Stimulated activated CD4-positive, alpha-beta T cell treated with anti-CD3 and anti-CD28 coated beads, Interleukin-15, amount 100 ng/mL, for 48 hours (primary cell): Measurements from ENCODE around the gene CDC6.
A peak's percentile ranks its signal among the peaks of the same experiment; 100 is the strongest.

ENCODE experiments used
- DNase-seq, 2 donors: peaks; one replicate each; pipeline ENCODE4 v3.0.0-alpha.2; 2020; ENCODE audit warnings: low read depth in 2 of 2

The CDC6 gene

DNA sequence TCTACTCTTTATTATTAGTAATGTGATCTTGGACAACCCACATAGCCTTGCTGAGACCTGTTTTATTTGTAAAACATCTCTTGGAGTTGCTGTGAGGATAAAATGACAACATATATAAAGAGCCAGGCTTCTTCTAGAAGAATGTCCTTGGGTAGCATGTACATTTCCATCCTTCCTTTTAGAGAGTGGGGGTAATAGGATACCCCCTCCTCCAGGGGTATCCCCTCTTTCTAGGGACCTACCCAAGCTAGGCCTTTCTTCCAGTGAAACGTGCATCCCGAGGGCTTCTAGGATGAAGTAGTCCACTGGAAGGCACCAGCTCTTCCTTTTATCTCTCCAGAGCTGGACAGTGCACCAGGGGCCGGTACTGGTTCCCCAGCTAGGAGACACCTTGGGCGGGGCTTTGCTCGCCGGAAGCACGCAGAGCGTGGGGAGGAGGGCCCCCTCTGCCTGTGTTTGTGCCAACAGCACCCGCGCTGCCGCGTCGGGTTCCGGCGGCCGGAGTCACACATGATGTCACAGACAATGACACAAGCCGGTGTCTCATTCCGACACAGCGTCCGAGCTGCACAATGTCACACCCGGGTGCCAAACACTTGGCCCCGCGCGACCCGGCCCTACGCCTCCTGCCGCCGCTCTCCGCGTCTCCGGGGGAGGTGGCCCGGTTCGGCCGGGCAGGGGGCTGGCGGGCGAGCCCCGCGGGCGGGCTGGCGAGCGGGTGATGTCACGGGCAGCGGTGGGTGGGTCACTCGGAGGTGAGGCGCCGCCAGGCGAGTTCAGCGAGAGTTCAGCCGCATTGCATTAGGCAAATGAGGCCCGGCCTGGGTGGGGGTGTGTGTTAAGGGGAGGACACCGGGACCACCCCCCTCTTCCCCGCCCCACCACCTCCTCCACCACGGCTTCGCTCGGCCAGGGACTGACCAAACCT, 53.5 kb downstream of the CDC6 start:
- DNase-seq, result peak; percentile 79 to 83

DNA sequence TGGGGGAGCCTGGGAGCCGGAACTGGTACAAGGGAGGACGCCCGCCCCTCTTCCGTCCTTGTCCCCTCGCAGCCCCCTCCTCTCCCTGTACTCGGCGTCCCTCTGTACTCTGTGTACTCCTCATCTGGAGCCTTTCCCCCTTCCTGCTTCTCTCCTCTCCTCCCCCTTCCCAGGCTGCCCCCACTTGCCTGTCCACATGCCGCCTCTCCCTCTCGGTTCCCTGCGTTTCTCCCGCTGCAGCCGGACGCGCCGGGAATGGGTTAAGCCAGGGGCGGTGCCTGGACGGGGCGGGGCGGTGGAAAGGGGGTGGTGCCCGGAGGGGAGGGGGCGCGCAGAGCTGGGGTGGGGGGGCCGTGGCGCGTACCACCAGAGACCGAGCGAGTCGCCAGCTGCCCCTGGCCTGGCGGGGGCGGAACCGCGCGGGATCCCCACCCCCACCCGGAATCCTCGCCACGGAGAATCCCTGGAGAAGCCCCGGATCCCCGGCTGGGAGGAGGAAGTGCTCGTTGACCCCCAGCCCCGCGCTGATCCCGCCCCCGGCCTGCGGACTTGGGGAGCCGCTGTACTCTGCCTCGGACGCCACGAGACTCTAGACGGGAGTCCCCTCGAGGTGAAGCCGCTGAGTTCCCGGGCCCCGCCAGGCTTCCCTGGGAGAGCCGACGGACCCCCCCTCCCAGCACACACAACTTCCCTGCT, 54.3 kb downstream of the CDC6 start:
- no peak for DNase-seq

DNA sequence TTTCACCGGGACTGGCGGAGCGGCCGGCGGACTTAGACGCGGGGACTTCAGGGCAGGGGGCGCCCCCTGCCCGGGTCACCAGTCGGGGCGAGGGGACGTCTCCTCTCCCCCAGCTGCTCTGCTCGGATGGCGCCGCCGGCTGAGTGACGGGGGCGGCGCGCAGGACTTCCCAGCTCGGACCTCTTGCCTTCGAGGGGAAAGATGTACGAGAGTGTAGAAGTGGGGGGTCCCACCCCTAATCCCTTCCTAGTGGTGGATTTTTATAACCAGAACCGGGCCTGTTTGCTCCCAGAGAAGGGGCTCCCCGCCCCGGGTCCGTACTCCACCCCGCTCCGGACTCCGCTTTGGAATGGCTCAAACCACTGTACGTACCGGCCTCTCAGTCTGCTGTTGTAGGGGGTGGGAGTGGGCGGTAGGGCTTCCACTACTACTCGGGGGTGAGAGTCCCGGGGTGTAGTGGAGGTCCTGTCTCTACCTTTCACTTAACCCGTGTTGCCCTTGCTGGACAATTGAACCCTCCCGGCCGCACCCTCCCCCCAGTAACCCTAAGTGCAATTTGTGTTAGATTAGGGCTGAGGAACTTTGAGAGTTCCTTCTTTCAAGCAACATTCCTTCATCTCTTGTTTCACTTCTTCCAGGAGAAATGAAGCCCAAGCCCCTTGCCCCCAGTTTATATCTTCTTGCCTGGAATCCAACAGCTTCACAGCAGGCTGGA, 55.0 kb downstream of the CDC6 start:
- no peak for DNase-seq

DNA sequence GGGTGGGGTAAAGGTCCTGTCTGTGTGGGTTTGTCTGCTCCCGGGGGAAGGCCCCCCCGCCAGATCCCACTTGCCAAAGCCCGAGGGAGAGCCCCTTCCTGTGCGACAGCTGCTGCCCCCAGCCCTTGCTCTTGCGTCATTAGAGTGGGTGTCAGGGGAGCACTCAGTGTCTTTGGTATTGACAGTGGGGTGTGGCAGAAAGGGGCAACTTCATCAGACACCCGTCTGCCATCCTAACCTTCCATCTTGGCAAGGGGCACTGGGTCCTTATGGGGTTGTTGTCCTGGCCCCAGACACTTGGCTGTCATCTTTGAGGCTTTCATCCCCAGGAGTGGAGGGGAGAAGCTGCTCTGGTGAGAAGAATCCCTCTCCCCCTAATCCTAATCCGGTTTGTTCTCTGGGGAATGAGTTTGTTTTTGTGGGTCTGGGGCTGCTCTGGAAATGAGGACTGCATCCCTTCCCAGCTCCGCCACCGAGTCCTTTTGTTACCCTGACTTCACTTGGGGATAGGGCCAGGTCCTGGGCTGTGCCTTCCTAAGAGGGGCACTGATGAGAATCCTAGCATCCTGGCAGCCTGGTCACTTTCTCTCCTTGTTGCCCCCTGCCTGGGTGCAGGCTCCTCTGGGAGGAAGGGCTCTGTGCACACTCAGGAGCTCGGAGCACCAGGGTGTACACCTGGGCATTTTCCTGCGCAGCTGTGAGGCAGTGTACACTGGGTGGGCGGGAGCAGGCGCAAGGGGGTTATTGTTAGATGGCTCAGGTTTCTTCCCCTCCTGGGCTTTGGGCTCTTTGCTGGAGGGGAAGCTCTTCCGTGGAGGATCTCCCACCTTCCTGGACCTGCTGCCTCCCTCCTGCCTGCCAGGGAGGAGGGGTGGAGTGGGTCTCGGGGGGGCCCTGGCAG, 55.8 kb downstream of the CDC6 start:
- DNase-seq, result no peak

DNA sequence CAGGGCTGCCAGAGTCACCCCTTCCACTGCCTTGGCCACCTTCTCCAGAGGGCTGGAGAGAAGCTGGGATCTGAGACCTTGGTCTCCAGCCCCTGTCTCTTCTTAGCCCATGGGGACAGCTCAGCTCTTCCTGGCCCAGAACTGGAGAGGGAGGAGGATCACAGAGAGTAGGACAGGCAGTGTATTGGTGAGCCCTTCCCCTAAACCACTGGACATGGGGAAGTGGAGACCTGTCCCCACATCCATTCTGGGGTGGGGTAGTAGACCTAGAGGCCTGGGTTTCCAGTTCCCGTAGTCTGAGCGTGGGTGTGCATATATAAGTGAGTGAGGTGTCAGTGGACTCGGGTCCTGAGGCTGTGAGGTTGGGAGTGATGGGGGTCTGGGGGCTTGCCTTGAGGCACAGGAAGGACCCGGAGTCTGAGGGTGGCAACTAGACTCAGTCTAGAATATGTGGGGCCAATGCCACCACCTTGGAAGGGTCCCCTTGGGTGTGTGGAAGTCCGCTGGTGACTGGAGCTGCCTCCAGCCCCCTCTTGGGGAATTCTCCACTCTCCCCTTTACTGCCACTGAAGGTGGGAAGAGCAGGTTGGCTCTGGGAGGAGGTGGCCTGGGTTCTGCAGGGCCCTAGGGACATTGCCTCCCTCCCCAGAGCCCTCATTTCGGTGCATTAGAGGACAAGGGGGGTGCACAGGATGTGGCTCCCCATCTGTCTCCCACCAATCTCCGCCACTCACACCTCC, 56.9 kb downstream of the CDC6 start:
- no peak for DNase-seq

DNA sequence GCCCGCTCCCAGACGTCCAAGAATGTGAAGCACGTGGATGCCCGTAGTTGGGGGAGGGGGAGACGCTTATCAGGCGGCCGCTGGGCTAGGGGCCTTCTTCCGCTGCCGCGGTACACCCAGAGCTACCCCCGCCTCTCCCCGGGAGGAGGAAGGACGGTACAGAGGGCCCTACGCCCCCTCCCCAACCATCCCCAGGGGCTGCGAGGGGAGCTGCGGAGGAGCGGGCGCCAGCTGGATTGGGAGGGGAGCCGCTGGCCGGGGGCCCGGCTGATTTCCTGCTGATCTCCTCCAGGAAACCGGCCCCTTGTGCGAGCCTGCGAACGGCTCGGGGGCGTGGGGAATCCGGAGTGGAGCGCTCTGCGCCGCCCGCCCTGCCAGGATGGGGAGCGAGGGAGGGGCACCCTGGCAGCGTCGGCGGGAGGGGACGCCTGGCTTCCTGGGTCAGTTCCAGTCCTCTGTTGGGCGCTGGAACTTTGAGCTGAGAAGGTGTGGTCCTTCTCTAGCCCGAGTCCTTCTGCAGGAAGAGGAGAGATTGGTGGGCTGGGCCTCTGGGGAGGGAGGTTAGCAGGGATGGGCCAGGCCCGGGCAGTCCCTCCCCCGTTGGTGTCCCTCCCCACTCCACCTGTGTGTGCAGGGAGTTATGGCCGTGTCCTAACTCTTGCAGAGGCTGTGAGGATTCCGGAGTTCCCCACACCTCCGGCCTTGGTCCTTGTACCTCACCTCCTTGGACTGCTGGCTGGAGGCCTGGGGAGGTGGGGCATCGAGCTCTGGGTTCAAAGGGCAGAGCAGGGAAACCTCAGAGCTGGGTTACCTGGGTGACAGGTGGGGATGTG, 57.7 kb downstream of the CDC6 start:
- no peak for DNase-seq

DNA sequence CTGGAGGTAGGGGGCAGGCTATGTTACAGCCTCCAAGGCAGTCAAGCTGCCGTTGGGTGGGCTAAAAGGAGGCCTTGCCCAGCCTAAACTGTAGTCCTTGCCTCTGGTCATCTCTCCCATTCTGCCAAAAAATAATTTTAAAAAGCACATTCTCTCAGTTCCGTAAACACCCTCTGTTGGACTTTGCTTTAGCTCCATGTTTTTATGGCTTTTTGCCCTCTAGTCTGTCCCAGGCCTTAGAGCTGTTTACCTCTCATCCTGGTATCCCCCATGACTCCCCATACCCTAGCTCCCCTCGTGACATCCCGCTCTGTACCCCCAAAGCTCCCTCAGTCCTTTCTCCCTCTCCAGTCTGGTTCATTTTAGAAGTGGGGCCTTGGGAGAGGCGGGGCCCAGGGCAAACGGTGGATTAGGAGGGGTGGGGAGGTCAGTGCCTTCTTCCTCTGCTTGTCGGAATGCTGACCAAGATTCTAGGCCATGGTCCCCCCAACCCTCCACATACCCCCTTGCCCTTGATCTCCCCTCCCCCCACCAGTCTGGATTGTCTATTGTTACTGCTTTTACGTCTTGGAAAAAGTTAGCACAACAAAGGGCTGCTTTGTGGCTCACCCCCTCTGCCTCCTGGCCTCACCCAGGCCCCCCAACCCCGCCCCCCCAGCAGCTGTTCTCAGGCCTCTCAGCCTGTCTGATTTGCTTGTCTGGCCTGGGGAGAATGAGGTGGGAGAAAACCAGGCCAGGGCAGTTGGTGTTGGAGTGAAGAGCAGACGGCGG, 58.5 kb downstream of the CDC6 start:
- DNase-seq, result no peak

DNA sequence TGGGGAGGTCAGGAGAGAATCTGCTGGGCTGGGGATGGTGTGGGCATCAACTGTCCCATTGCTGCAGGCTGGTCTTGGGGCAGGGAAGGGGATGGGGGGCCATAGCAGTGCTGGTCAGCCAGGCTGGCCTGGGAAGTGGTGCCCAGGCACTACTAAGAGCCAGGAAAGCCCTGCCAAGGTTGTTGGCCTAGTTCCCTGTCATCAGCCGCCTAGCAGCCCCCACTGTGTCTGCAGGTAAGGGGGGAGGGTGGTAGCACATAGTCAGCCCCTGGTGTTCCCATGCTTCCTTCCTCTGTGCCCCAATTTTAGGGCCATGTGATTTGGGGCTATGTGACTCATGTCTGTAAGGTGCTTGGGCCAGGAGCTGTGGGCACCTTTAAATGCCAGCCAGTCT, 59.1 kb downstream of the CDC6 start:
- DNase-seq, result no peak

DNA sequence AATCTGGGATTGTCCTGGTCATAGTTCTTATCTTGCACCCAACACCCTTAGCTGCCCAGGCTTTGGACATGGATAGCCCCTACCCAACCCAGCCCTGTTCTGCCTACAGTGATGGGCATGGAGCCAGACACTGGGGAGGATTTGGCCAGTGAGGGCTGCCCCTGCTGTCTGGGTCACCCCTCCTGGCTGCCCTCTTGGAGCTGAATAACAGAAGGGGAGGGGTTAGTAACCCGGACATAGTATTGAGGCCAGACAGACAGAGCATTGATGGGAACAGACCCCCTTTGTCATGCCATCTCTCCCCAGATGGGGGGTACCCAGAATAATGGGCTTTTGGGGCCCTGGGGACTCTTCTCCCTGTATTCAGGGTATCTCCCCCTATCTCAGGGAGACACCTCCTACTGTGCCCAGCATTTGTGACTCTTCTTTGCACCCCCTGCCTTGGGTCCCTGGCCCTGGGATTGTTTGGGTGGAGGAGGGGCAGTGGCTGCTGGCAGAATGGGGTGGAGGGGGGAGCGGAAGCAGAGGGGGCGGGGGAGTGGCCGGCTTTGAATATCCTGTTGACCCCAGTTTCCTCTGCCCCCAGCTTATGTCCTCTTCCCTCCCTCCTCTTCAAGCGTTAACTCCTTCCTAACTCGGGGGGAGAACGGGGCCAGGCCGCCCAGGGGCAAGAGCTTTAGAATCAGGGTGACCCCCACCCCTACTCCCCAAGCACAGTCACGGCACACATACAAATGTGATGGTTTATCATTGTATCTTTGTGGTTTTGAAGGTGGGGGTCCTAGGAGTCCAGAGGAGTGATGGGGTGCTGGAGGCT, 59.8 kb downstream of the CDC6 start:
- DNase-seq, result no peak

DNA sequence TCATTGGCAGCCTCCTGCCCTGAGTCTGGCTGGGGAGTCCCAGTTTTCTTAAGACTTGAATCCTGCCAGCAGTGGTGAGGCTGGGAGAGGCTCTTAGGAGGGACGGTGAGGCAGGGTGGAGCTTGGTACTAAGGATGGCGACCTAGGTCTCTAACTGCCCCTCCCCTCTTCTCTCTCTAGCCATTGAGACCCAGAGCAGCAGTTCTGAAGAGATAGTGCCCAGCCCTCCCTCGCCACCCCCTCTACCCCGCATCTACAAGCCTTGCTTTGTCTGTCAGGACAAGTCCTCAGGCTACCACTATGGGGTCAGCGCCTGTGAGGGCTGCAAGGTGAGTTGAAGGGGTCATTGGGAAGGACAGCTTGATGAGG, 60.4 kb downstream of the CDC6 start:
- DNase-seq, result no peak

DNA sequence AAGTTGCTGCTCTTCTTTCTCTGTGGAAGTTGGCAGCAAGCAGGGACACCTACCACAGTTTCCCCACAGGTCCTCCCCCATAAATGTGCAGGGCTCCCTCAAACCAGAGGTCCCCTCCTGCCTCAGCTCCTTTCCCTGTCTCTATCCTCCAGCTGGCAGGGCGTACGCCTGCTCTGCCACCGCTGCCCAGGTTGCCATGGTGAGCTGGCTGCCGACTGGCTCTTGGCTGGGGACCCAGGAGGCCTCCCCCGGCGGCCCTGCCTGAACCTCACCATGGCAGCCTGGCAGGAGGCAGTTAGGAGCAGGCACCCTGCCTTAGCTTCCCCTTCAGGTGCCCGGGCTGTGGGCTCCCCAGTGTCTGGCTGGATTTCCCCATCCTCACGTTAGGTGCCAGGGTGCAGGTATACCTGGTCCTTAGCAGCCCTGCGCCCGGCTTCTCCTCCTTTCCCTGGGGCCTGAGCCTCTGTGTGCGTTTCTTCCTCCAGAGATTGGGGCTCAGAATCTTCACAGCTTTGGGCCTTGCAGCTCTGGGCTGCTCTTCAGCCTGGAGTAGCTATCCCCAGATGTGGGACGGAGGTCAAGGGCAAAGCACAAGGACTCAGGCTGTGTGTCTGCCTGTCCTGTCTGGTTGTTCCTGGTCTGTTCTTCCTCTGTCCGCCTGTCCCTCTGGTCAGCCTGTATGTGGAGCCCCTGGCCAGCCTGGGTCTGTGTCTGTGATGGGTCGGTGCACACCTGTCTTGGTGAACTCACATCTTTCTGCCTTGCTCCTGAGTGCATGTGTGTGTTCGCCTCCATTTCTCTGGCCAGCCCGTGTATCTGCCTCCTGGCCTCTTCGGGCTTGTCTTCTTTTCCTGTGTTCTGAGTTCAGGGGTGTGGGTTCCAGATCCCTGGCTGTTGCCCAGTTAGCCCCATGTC, 61.1 kb downstream of the CDC6 start:
- no peak for DNase-seq

DNA sequence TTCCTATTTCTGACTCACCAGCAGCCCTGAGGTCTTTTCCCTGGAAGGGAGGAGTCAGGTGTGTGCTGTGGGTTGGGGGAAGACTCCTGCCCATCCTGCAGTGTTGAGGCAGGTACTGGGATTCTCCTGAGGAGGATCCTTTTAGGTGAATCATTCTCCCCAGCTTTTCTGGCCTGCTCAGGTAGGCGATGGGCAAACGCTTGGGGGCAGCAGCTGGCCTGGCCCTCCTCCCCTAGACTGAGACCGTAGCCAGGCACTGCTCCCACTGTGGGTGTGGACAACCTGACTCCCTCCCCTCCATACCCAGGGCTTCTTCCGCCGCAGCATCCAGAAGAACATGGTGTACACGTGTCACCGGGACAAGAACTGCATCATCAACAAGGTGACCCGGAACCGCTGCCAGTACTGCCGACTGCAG, 61.8 kb downstream of the CDC6 start:
- no peak for DNase-seq

DNA sequence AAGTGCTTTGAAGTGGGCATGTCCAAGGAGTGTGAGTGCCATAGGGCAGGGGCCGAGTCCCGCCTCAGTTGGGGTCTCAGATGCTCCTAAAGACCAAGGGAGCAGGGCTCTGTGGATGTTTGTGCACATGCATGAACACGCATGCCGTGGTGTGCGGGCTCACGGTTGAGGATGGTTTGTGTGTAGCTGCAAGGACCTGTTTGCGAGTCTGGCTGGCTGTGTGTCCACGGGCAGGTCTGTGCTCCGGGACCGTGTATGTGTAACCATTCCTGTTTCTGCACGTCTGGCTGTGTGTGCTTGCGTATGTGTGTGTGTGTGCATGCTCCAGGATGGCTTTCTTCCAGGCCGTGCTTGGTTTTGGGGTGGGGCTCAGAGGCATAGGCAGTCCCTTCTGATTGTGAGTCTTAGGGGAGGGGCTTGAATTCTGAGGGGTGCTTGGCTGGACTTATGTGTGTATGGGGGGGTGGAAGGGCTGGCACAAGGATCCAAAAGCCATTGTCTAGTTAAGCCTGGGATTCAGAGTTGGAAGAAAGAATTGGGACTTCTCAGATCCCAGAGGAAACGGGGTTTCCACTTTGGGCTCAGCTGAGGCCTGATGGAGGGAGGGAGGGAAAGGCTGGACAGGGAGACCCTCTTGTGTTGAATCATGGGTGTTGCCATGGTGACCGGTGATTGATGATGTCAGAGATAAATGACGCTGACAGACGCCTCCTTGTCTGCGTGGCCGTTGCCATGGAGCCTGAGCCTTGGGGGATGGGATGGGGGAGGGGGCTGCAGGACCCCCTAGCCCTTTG, 62.4 kb downstream of the CDC6 start:
- no peak for DNase-seq

DNA sequence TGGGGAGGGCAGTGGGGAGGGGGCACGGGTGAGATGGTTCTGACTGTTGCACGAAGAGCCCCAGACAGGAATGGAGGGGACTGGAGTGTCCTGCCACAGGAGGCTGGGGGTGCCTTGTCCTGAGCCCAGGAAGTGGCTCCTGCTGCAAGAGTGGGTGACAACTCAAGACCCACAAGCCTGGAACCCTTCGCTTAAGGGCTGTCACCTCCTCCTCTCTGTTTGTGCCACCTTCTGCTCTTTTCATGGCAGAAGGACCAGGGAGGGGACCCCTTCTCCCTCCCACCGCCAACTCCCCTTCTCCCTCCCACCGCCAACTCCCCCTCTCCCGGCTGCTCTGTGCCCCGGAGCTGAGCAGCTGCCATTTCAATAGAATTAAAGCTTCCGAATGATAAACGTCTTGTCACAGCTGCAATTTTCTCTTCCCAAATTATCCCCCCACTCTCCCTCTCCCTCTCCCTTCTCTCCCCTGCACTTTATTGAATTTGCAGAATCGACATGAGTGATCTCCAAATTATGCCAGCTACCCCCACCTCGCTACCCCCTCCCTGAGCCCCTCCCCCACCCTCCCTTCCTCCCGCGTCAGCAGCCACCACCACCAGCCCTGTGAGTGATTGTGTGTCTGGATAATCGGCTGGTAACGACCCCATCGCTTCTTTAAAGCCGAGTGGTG, 63.1 kb downstream of the CDC6 start:
- no peak for DNase-seq

DNA sequence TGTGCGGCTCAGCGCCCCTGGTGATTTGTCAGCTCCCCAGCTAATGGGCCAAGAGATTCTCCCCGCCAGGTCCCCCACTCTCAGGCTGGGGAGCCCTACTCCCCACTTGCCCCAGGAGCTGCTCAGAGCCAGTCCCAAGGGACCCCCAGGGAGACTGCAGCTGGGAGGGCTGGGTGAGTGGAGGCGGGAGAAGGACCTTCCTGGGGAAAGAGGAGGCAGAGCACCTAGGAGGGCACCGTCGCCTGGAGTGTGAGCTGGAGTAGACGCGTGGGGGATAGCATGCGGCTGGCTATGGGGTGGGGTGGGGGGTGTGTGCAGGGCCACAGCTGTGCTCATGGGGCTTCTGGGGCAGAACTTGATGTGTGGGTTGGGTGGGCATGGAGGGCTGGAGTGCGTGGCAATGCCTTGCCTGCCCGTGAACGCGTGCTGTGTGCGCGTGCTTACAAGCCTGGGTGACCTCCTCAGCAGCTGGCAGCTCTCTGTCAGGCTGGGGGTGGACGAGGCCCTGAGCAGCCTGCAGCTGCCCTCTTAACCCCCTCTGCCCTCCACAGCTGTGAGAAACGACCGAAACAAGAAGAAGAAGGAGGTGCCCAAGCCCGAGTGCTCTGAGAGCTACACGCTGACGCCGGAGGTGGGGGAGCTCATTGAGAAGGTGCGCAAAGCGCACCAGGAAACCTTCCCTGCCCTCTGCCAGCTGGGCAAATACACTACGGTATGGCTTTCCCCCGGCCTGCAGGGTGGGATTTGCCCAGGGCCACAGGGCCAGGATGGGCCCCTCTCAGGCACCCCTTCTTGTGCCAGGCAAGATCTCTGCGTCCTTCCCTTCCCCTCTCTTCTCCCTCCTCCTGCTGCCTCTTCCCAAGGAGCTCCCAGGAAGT, 63.9 kb downstream of the CDC6 start:
- DNase-seq, result no peak
